C1 segment of cervical spinal cord (tissue), 14 donors: Measurements from ENCODE around the gene LY86.

ENCODE experiments used
- DNase-seq, 14 donors: peaks; one replicate each; lab custom pipeline; 2025; lab: John Stamatoyannopoulos, UW

LY86 gene

DNA sequence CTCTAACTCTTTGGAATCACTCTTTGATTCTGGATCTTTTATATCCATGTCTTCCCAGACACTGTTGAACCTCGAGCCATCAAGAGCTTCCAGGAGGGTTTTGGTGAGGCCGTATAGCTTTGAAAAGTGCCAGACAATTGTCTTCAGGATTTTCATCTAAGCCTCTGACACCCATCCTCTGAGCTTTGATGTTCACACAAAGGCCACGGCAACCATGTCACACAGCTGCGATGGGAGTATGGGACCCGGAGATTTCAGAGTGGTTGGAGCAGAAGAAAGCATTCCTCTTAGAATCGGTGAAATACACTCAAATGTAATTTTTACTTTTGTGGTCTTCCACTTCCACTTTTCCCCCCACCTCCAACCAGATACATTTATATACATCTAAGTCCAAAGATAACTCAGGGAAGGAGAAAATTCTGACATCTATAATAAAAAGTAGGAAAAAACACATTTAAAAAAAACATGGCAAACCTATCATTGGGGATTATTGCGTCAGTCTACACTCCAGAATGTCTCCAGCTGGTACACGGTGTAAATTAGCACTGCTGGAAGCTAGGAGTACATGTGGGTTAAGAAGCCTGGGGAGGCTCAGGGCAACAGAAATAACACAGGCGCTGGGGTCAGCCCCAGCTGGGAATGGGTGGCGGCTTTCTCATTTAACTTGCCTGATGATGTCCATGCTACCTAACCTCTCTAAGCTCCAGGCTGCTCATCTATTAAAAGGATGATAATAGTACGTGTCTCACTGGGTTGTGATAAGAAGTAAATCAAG lies 92.7 kb downstream of the LY86 start:
- DNase-seq = no peak

GRCh38 chr6:6682225-6682624 lies 93.7 kb downstream of the LY86 start:
- no peak for DNase-seq

GRCh38 chr6:6683969-6684833 lies 95.7 kb downstream of the LY86 start:
- no peak for DNase-seq

DNA sequence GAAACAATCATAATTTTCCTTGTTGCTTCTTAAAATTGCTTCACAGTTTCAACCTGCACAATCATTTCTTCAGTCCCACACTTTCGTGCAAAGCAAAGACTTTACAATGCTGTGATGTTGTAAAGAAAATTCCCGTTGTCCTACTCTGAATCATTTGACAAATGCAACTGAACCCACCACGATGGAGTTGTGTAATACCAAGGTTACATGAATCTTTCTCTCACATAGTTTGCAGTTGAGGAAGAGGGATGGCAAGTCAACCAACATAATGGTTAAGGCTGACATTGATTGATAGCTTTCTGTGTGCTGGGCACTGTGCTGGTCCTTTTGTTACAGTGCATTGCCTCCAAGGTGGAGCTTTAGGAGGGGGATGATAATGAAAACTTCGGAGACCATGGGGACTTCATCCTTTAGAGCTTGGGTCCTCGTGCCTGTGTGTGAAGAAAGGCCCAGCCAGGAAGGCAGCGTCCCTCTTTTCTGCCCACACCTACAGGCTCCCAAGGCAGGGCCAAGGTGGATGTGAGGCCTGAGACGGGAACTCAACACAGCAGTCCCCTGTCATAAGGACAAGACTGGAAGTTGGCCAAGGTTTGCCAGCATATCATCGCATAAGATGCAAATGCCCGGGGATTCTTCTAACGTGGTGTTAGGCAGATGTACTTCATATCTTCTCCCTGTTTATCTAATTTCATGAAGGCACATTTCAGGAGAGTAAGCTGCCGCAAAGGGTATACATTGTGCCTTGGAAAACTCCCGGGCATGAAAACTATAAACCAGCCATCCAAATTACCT lies 96.9 kb downstream of the LY86 start:
- DNase-seq = no peak

DNA sequence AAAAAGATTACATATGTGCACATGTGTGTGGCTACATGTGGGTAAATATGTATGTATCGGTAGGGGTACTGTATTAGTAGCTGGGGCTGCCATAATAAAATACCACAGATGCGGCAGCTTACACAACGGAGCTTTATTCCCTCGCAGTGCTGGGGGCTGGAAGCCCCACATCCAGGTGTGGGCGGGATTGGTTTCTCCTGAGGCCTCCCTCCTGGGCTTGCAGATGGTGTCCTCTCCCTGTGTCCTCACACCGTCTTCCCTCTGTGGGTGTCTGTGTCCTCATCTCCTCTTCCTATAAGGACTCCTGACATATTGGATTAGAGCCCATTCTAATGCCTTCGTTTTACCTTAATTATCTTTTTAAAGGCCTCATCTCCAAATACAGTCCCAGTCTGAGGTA lies 97.7 kb downstream of the LY86 start:
- DNase-seq = no peak

- DNase-seq = peak in 6 of 14 donors; percentile 12 to 85 (median 18)
Observed at GRCh38 chr6:6686748-6687601, 98.5 kb downstream of the LY86 start.

DNA sequence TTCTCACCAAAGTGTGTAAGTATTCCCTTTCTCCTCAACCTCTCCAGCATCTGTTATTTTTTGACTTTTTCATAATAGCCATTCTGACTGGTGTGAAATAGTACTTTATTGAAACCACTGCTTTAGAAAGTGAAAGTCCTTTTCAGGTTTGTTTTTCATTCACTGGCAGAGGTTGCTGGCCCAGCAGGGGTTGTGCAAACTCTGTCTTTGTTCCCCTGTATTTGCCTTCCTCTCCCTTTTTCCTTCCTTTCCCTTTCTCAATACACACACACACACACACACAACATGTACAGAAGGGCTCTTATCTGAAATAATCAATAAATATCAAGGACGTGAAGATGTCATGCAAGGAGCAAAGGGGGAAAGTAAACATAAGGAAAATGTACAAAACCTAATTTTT lies 99.8 kb downstream of the LY86 start:
- no peak for DNase-seq

GRCh38 chr6:6688951-6689350 lies 100.4 kb downstream of the LY86 start:
- DNase-seq = no peak

GRCh38 chr6:6689400-6690143 lies 101.1 kb downstream of the LY86 start:
- DNase-seq = no peak

- no peak for DNase-seq
Observed at GRCh38 chr6:6690144-6690483, 101.6 kb downstream of the LY86 start.

DNA sequence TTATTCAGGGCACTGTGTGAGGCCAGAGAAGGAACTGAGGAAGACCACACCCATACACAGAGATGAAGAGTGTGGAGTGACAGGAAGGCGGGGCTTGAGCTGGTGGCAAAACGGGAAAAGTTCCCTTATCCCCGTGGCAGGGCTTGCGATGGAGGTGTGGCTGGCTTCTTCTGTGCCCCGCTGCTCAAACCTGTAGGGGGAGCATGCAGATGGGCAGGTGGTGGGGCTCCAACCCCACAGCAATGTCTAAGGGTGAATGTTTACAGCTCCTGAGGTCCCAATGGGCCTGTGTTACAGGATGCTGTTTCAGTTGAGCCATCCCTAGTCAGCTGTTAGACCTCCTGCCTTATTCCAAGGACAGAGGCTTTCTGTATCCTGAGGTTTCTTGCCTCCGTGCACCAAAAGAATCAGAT lies 105.9 kb downstream of the LY86 start:
- DNase-seq = no peak

DNA sequence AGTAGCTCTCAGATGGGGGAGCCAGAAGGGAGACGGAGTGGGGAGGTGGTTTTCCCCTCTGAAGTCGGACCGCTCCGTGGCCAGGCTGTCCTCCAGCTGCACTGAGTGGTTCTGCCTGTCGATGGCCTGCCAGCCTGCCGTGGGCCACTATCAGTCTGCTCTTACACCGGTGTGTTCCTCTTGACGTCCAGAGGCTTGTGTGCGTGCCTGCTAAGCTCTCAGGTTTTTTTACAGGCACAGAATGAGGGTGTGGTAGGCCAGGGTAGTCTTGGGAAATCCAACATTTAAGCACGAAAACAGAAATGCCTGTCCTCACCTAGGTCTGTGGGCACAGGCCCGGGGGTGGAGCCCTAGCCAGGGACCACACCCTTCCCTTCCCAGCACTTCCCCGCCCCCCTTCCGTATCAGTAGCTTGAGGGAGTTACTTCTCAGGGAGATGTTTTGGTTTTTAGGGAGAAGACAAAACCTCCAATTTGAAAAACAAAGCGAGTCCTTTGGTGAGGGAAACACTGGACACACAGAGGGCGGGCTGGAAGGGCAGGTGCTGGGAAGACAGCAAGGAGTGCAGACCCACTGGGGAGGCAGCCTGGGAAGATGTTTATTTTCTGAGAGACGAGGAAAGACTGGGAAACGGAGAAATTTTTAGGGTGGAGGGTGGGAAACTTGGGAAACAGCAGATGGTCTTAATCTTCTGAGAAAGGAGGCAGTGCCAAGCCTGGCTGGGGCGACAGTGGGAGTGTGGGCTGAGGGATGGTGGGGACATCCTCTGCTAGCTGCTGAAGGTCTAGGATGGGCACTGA lies 106.5 kb downstream of the LY86 start:
- DNase-seq = no peak

DNA sequence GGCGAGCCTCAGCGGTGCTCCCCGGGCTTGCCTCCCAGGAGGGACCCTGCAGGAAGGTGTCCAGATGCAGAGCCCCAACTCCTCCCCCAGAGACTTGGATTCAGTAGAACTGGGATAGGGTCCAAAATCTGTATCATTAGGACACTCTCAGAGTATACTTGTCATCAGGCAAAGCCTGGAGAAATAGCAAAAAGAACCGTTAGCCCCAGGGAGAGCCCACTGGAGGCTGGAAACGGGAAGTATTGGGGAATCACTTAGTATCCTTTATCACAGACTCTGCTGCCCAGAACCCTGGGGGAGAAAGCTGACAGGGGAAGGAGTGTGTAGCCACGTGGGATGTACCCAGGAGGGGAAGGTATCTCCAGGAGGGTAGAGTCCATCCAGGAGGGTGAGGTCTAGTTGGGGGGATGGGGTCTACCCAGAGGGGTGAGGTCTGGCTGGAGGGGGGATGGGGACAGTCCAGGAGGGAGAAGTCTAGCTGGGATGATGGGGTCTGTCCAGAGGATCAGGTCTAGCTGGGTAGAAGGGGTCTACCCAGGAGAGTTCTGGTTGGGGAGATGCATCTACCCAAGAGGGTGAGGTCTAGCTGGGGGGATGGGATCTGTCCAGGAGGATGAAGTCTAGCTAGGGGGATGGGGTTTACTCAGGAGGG lies 107.2 kb downstream of the LY86 start:
- no peak for DNase-seq

DNA sequence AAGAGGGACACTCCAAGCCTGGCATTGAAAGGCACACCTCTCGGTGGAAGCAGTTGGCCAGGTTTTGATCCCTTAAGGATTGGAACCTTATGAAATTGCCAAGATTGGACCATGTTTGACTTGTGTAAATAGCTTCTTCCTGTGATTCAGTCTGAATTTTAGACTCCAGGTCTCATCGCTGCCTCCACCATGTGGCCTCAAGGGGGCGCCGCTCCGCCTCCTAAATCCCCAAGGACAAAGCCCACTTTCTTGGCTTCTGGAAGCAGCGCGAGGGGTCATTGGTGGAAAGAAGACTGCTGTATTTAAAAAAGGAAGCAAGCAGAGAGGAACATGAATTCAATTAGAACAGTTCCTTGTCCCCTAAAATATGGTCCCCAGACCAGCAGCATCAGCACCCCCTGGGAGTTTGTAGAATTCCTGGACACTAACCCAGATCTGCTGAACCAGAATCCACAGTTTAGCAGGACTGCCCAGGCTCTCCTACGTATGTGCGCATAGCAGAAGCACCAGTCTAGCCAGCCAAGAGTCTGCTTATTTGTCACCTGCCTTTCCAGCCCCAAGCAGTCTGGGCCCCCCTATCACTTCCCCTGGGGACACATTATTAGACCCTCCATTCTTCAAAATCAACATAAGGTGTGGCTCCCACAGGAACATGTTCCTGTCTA lies 108.5 kb downstream of the LY86 start:
- peak in 10 of 14 donors; percentile 5 to 52 (median 24) for DNase-seq

- no peak for DNase-seq
Observed at GRCh38 chr6:6697620-6698019, 109.1 kb downstream of the LY86 start.

- DNase-seq = peak in 5 of 14 donors; percentile 10 to 25 (median 15)
Observed at GRCh38 chr6:6699741-6700367, 111.3 kb downstream of the LY86 start.

- no peak for DNase-seq
Observed at GRCh38 chr6:6700407-6701270, 112.1 kb downstream of the LY86 start.
